T47D (cell line): ENCODE data around the gene EPGN.

Experiments used
- DNase-seq, 2 experiments: peaks; one replicate each; pipeline versions ENCODE4 v3.0.0 to v3.0.0-alpha.2; 2011 to 2012; ENCODE audit warnings: low read depth in 1 of 2, low spot score in 1 of 2
- JUND ChIP-seq: IDR thresholded peaks from 2 replicates; pipeline ENCODE4 v1.6.1; 2012; ENCODE audit warnings: low read depth
- in situ Hi-C: cut with HindIII; loops from 2 replicates; pipeline ENCODE4 v1.10.0; 2016; ENCODE audit warnings: low sequenced_read_pairs, low pct_unique_long_range_greater_than_20kb

The EPGN gene, protein sequence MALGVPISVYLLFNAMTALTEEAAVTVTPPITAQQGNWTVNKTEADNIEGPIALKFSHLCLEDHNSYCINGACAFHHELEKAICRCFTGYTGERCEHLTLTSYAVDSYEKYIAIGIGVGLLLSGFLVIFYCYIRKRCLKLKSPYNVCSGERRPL

DNA sequence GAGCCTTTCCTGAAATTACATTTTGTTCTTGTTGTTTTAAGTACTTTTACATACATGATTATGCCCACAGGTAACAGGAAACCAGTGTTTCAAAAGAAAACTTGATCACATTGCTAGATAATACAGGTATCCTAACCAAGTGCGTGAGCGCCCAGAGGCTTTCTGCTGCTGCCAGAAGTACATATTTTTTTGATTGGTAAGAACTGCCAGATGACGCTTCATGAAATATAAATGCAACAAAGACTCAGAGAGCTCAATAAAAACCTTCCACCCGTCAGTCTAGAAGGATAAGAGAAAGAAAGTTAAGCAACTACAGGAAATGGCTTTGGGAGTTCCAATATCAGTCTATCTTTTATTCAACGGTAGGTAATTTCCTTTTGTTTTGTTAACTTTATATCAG, at the start of gene EPGN:
TSS of gene EPGN (plus strand) at position 256 of the 400 bp plus-strand sequence. CDS start at position 320, 64 bp downstream.
- peak in 1 of 2 experiments; percentile 61 for DNase-seq
- no peak for TF ChIP-seq JUND
- in situ Hi-C loops: no loop called here

DNA sequence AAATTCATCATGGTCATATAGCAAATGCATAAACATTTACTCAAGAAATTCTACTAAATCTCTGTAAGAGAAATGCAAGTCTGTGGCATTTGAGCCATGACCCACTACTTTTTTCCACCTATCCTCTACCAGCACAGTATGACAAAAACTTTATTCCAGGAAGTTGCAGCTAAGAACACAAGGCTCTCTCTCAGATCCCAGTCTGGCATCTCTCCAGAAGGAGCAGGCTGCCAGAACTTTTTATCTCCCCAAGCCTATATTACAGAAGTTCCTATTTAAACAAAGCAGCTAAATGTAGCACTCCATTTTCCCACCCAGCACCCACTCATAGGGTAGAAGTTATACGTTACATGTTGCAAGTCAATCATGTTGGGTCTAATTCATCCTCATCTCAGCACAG, 49.3 kb upstream of the EPGN start:
- TF ChIP-seq JUND: no peak
- in situ Hi-C loops: no loop called here
- no peak for DNase-seq

DNA sequence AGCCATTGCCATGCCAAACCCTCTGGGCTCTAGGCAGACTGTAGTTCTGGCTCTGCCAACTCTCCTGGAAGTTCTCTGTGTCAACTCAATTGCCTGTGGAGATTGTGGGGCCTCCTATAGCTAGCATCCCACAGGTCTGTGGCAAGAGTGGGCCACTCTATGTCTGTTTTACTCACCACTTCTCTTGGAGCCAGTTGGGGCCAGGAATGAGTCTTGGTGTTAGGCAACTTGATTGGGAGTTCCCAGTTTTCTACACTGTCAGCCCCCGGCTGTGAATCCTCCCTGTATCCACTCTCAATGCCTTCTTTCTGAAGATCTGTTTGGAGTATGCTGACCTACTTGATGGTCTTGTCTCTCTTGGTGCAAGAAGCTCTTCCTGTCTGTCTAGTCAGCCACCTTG, 48.2 kb upstream of the EPGN start:
- in situ Hi-C loops: no loop called here
- no peak for TF ChIP-seq JUND
- DNase-seq: no peak

DNA sequence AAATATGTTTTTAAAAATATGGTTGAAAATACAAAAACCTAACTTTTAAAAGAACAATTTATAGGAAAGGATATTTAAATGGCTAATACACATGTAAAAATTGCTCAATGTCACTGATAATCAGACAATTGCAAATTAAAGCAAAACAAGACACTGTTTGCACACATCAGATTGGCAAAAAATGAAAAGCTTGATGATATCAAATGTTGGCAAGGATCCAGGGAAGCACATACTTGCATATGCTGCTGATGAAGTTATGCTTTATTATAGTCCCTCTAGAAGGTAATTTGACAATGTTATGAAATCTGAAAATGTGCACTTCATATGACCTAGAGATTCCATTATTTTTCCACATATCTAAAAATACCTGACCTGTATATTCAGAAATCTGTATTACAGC, 45.7 kb upstream of the EPGN start:
- in situ Hi-C loops: no loop called here
- no peak for DNase-seq
- TF ChIP-seq JUND: no peak

DNA sequence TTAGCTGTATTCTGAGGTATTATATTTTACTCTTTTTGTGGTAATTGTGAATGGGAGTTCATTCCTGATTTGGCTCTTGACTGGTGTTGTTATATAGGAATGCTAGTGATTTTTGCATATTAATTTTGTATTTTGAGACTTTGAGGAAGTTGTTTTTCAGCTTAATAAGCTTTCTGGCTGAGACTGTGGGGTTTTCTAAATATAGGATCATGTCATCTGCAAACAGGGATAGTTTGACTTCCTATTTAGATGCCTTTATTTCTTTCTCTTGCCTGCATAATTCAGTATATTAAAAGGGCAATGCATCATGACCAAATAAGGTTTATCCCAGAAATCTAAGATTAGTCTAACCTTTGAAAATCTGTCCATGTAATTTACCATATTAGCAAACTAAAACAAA, 44.7 kb upstream of the EPGN start:
- TF ChIP-seq JUND: no peak
- DNase-seq: no peak
- in situ Hi-C loops: no loop called here

DNA sequence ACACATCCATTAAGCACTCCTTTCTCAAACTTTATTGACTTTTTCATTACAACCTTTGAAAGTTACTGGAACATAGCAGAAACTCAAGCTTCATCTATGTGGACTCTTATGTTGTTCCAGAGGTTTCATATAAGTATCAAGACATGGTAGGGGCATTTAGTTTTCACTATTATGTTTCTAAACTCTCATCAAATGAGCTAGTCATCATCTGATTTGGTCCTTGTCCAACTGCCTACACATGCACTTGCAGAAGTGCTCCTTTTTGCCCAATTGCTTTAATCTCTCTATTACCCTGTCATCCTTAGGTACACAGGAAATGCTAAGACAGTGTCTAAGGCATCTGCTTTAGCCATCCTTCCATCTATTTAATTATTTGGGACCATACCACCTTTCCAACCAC, 42.2 kb upstream of the EPGN start:
- in situ Hi-C loops: no loop called here
- no peak for DNase-seq
- no peak for TF ChIP-seq JUND

DNA sequence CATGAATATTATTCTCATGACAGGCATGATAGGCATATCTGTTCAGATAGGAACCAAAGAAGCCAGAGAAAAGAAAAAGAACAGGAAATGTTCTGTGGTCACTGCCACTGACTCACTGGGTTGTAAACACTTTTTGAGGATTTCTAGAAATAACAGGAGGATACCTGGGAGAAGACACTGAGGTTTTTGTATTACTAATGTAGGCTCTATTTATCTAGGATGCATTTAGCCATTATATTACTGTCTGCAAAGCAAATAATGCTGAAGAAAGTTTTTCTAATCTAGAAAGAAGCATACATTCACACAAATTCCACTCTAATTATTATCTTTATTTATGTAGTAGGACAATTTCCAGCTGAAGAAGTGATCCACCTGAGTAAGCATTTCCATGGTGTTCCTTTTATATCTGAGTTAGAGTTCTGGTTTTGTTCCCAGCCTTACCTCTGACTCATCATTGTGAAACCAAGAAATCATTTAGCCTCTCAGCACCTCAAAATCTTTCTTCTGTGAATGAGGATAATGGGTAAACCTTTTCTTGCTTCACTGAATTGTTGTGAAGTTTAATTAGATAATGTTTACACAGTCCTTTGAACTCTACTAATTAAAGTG, 40.2 kb upstream of the EPGN start:
- no peak for TF ChIP-seq JUND
- in situ Hi-C loops: no loop called here
- DNase-seq: no peak

DNA sequence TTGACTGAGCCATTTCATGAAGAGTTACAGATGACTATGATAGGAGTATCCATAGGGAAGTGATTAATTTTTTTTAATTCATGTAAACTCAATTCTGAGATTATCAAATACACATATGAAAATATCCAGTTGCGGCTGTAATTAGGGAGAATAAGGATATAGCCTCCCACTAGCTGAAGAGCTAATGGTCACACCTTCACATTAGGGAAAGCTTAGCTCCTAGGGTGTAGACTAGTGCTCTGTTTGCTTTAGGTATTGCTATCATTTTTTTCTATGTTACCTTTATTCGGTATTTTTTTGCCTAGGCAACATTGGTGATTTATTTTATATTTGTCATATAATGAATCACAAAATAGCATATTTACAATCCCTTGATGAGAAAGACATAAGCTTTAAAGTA, 39.6 kb upstream of the EPGN start:
- TF ChIP-seq JUND: no peak
- DNase-seq: no peak
- in situ Hi-C loops: no loop called here

DNA sequence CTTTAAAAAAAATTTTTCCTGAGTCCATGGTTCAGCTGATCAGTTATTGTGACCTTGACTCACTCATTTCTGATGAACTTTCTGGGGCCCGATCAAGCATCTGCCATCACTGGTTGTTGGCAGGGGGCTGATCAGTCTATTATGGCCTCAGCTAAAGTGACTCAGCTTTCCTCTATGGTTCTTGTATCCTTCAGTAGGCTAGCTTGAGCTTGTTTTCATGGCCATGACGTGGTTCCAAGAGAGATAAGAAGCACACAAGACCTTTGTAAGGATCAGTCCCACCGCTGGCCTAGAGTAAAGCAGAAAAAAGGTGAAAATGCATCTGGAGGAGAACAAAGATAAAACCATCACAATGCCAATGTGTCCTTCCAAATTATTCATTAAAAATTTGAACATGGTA, 29.8 kb upstream of the EPGN start:
- no peak for DNase-seq
- no peak for TF ChIP-seq JUND
- in situ Hi-C loops: no loop called here

DNA sequence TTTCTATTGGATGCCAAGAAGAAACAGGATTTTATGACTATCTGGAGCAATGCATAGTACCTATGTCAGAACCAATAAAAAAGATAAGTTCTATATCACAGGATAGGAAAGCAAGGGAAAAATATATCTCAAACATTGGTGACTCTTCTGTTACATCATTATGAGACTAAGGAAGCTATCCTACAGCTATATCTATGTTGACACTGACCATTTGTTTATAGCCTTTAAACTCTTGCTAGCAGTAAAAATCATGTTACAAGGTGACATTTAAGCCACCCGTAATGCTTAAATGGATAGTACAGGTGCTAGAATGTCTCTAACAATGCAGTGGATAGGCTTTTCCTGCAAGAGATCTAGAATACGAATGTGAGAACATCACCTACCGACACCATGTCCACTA, 28.6 kb upstream of the EPGN start:
- no peak for TF ChIP-seq JUND
- in situ Hi-C loops: no loop called here
- no peak for DNase-seq

DNA sequence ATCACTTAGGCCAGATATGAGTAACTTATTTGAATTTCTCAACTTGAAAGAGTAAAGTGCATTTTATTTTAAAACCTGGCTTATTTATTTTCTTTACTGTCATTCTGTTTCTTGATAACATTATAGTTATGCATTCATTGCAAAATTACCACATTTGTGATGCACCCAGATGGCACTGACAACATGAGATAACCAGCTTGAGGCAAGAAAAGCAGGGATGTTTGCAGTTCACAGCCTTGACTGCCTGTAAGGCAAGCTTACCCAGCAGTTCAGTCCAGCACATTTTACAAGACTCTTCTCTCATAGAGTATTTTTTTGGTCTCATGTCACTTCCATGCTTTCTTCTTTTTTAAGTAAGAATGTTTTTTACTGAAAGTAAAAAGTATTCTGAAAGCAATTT, 25.3 kb upstream of the EPGN start:
- in situ Hi-C loops: no loop called here
- TF ChIP-seq JUND: no peak

DNA sequence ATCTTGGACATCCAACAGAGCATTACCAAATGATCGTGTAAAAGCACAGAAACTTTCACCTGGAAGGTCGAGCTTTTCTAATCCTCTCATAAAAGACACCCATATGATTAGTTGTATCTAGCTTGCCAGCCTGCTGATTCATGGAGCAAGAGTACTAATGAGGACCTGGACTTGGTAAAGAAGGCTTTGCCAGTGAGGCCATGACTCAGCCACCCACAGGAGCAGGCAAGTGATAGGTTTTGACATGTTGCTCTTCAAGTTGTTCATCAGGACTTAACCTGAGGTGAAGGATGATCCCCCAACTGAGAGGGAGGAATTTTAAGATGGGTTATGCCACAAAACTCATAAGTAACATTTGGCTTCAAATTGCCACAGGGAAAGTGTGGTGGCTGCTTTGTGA, 24.7 kb upstream of the EPGN start:
- no peak for DNase-seq
- in situ Hi-C loops: no loop called here
- no peak for TF ChIP-seq JUND

More for the DNA sequence above, 25.3 kb upstream of the EPGN start:
- DNase-seq: no peak

DNA sequence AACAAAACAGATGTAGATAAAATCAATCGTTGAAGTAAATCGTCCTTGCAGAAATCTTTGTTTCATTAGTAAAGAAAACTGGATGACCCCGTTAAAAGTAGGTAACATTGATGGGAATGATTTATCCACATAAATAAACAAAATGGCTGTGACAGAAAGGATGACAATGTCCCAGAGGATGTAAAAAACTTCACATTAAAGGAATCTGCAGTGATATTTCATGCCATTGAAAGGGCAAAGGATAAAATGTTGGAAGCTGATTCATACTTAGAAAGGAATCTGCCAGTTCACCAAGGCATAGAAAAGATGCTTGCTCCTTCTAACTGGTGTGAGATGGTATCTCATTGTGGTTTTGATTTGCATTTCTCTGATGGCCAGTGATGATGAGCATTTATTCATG, 24.2 kb upstream of the EPGN start:
- in situ Hi-C loops: no loop called here
- TF ChIP-seq JUND: no peak
- DNase-seq: no peak

DNA sequence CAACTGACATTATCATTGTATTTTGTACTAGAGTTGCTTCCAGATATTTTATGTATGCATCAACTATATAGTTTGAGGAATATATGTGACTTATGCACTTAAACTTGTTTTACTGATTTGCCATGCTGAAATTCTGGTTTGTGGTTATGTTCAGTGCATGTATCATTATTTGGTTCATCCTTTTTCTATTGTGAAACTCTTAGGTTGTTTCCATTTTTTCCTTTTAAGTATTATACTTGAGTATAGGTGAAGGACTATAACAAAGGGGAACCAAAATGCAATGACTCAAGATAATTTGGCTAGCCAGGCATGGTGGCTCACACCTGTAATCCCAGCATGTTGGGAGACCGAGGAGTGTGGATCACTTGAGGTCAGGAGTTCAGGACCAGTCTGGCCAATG, 21.1 kb upstream of the EPGN start:
- no peak for TF ChIP-seq JUND
- in situ Hi-C loops: no loop called here
- DNase-seq: no peak
